HG02870 (cell line): ENCODE results near the gene AKR1D1.
A peak's percentile ranks its signal among the peaks of the same experiment; 100 is the strongest.

Experiments
- ATAC-seq: cut with Tn5 transposase; IDR thresholded peaks from one replicate; pipeline ENCODE4 v1.9.1; 2021; ENCODE audit warnings: mild to moderate bottlenecking, moderate library complexity; ENCODE audit not compliant: unreplicated experiment

The AKR1D1 gene

GRCh38 chr7:138161600-138162081 lies 85.4 kb downstream of the AKR1D1 start:
- peak; percentile 100 for ATAC-seq

- ATAC-seq, result no peak
Measured at GRCh38 chr7:138162236-138162635, 86.0 kb downstream of the AKR1D1 start.

GRCh38 chr7:138163800-138164199 lies 87.5 kb downstream of the AKR1D1 start:
- ATAC-seq, result no peak

- ATAC-seq, result no peak
Measured at GRCh38 chr7:138164804-138165203, 88.5 kb downstream of the AKR1D1 start.

GRCh38 chr7:138166681-138167080 lies 90.4 kb downstream of the AKR1D1 start:
- no peak for ATAC-seq

GRCh38 chr7:138167222-138167621 lies 91.0 kb downstream of the AKR1D1 start:
- no peak for ATAC-seq

GRCh38 chr7:138167869-138168296 lies 91.6 kb downstream of the AKR1D1 start:
- no peak for ATAC-seq
